ENCODE data around the gene EEF1A1.

EEF1A1 gene

DNA sequence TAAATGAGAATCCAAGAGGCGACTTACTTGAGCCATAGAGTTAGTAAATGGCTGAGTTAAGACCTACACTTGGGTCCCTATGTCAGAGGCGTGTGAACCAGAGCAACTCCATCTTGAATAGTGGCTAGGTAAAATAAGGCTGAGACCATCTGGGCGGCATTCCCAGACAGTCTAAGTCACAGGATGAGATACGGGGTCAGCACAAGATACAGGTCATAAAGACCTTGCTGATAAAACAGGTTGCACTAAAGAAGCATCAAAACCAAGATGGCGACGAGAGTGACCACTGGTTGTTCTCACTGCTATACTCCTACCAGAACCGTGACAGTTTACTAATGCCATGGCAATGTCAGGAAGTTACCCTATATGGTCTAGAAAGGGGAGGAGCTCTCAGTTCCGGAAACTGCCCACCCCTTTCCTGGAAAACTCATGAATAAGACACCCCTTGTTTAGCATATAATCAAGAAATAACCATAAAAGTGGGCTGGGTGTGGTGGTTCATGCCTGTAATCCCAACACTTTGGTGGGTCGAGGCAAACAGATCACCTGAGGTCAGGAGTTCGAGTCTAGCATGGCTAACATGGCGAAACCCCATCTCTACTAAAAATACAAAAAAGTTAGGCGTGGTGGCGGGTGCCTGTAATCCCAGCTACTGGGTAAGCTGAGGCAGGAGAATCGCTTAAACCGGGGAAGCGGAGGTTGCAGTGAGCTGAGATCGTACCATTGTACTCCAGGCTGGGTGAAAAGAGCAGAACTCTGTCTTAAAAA, 43.9 kb upstream of the EEF1A1 start (continued):
- TF ChIP-seq ZNF274 (IDR thresholded peaks at IDR 0.05; ENCODE audit: low read length) = no peak
- TF ChIP-seq ZNF274 (tag by site-specific recombination; IDR thresholded peaks at IDR 0.05; ENCODE audit: borderline replicate concordance) = no peak
- TF ChIP-seq BCL11B (tag by site-specific recombination; IDR thresholded peaks at IDR 0.05; ENCODE audit: low read depth) = no peak
- TF ChIP-seq ZNF658 (tag by site-specific recombination; IDR thresholded peaks at IDR 0.05) = no peak
- TF ChIP-seq ZBTB26 (tag by site-specific recombination; optimal IDR thresholded peaks at IDR 0.05) = no peak
- no peak for TF ChIP-seq ZNF555 (tag by site-specific recombination; conservative IDR thresholded peaks at IDR 0.05)
- TF ChIP-seq ZEB2 (tag by site-specific recombination; IDR thresholded peaks at IDR 0.05) = no peak
- TF ChIP-seq ZNF23 (tag by site-specific recombination; IDR thresholded peaks at IDR 0.05; ENCODE audit: borderline replicate concordance) = no peak
- no peak for TF ChIP-seq ZSCAN30 (tag by site-specific recombination; IDR thresholded peaks at IDR 0.05)

- no peaks in the 10 kb centered on the region for H3K36me3 ChIP-seq (ENCODE audit: control insufficient read depth in 2 of 2, insufficient read depth in 1 of 2, low read length in 2 of 2)
- H3K27ac ChIP-seq (ENCODE audit: extremely low read depth, low read depth, low read length) = no peak overlapping the region
- no peaks in the 10 kb centered on the region for H3K4me1 ChIP-seq (ENCODE audit: control insufficient read depth, insufficient read depth, low read length)
- TF ChIP-seq GLIS1 (tag by site-specific recombination; IDR thresholded peaks at IDR 0.05) = no peak
- TF ChIP-seq ZNF843 (tag by site-specific recombination; IDR thresholded peaks at IDR 0.05) = no peak
- no peak for TF ChIP-seq ZNF624 (tag by site-specific recombination; IDR thresholded peaks at IDR 0.05)
- no peak for TF ChIP-seq ZNF138 (tag by site-specific recombination; IDR thresholded peaks at IDR 0.05; ENCODE audit: borderline replicate concordance)
- no peak for TF ChIP-seq KLF16 (tag by site-specific recombination; IDR thresholded peaks at IDR 0.05)
- TF ChIP-seq, protein P1, sequence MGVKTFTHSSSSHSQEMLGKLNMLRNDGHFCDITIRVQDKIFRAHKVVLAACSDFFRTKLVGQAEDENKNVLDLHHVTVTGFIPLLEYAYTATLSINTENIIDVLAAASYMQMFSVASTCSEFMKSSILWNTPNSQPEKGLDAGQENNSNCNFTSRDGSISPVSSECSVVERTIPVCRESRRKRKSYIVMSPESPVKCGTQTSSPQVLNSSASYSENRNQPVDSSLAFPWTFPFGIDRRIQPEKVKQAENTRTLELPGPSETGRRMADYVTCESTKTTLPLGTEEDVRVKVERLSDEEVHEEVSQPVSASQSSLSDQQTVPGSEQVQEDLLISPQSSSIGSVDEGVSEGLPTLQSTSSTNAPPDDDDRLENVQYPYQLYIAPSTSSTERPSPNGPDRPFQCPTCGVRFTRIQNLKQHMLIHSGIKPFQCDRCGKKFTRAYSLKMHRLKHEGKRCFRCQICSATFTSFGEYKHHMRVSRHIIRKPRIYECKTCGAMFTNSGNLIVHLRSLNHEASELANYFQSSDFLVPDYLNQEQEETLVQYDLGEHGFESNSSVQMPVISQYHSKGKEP (tag by site-specific recombination; IDR thresholded peaks at IDR 0.05) = no peak
- no peak for TF ChIP-seq ZNF223 (tag by site-specific recombination; IDR thresholded peaks at IDR 0.05)
- TF ChIP-seq YY1 (tag by site-specific recombination; IDR thresholded peaks at IDR 0.05) = no peak
- TF ChIP-seq ATF2 (tag by site-specific recombination; IDR thresholded peaks at IDR 0.05; ENCODE audit: low read depth) = no peak
- no peak for TF ChIP-seq ZNF488 (tag by site-specific recombination; IDR thresholded peaks at IDR 0.05)
- TF ChIP-seq ZNF645 (tag by site-specific recombination; IDR thresholded peaks at IDR 0.05) = no peak
- TF ChIP-seq ZFHX2 (tag by site-specific recombination; conservative IDR thresholded peaks at IDR 0.05) = no peak
- no peak for TF ChIP-seq TRIM28 (IDR thresholded peaks at IDR 0.05; ENCODE audit: borderline replicate concordance, low read length)
- no peak for TF ChIP-seq ZNF510 (tag by site-specific recombination; IDR thresholded peaks at IDR 0.05; ENCODE audit: insufficient replicate concordance)
- TF ChIP-seq SCRT2 (tag by site-specific recombination; IDR thresholded peaks at IDR 0.05) = no peak
- POLR2A ChIA-PET = no interaction called here
- CTCF ChIA-PET = no interaction called here
- no peaks in the 10 kb centered on the region for H3K9me3 ChIP-seq (ENCODE audit: control insufficient read depth, insufficient read depth, low read depth, low read length)
- no peak overlapping the region for H3K4me3 ChIP-seq (ENCODE audit: low read depth, low read length)
Measured at GRCh38 chr6:73562558-73562957, 41.7 kb upstream of the EEF1A1 start.

All from HEK293 (cell line).